ENCODE results near the gene HDAC5.
A peak's percentile ranks its signal among the peaks of the same experiment; 100 is the strongest.

HDAC5 gene

DNA sequence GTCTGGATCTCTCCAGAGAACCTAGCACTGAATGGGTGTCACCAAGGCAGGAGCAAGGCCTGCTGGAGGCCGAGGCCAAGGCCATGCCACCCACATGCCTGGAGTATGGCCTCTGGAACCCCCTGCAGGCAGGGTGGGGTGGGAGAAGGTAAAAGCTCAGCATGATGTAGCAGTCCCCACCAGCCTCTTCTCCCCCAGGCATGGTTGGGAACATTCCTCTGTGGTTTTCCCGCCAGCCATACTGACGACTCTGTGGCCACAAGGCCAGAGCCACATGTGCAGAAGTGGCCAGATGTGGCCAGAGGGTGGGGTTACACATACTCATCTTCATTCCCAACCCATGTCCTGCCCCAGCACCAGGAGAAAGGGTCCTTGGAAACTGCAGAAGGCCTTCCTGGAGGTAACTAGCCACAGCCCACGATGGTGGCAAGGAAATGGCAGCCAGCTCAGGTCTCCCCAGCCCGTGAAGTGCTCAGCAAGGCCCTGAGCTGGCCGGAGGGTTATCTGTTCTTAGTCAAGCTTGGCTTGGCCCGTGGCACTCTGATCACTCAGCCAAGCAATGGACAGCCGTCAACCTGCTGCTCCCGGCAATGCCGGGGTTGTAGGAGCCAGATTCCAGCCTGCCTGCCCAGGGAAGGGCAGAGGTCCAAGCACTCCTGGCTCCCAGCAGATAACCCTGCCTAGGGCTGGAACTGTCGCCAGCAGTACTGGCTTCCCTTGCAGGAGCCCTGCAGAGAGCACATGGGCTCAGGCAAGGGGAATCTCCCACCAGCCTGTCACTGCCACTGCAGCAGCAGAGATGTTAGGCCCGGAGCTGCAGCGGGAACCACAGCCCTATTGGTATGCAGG is 26.1 kb downstream of the HDAC5 start:
- peak overlapping the region; percentile 93 for H3K27ac ChIP-seq
- peak overlapping the region; percentile 92 for H3K4me2 ChIP-seq

GRCh38 chr17:44095647-44096496 is 27.6 kb downstream of the HDAC5 start:
- Histone ChIP-seq H3K27me3 (no peaks in the 10 kb centered on the region), H3K36me3 (peaks cover 41% of the 10 kb centered on the region), H4K20me1 (peaks cover 42% of the 10 kb centered on the region), H3K27ac (peak overlapping the region; percentile 93), H3K4me3 (peak overlapping the region; percentile 57), H3K9me3 (no peaks in the 10 kb centered on the region), H3K4me1 (peaks cover 81% of the 10 kb centered on the region), H3K4me2 (peak overlapping the region; percentile 92), H3K9ac (peak overlapping the region; percentile 79)
- TF ChIP-seq Cebpa-rat (IDR thresholded peaks at IDR 0.05) = no peak

More for the DNA sequence above, 26.1 kb downstream of the HDAC5 start:
- no peaks in the 10 kb centered on the region for H3K27me3 ChIP-seq
- TF ChIP-seq Cebpa-rat (IDR thresholded peaks at IDR 0.05) = no peak
- no peaks in the 10 kb centered on the region for H3K9me3 ChIP-seq
- H4K20me1 ChIP-seq = peaks cover 53% of the 10 kb centered on the region
- peaks cover 37% of the 10 kb centered on the region for H3K36me3 ChIP-seq
- peak overlapping the region; percentile 31; the same call in 1 of the 2 replicates for H3K4me3 ChIP-seq
- H3K9ac ChIP-seq = peak overlapping the region; percentile 79
- H3K4me1 ChIP-seq = peaks cover 87% of the 10 kb centered on the region

- H3K4me3 ChIP-seq = peak overlapping the region; percentile 57
- peaks cover 47% of the 10 kb centered on the region for H3K36me3 ChIP-seq
- peaks cover 42% of the 10 kb centered on the region for H4K20me1 ChIP-seq
- peak overlapping the region; percentile 92 for H3K4me2 ChIP-seq
- H3K9me3 ChIP-seq = no peaks in the 10 kb centered on the region
- peaks cover 80% of the 10 kb centered on the region for H3K4me1 ChIP-seq
- H3K9ac ChIP-seq = peak overlapping the region; percentile 79; the same call in 1 of the 2 replicates
- no peaks in the 10 kb centered on the region for H3K27me3 ChIP-seq
- peak overlapping the region; percentile 93 for H3K27ac ChIP-seq
- no peak for TF ChIP-seq Cebpa-rat (IDR thresholded peaks at IDR 0.05)
These were observed 28.1 kb downstream of the HDAC5 start for GRCh38 chr17:44095388-44095646.

DNA sequence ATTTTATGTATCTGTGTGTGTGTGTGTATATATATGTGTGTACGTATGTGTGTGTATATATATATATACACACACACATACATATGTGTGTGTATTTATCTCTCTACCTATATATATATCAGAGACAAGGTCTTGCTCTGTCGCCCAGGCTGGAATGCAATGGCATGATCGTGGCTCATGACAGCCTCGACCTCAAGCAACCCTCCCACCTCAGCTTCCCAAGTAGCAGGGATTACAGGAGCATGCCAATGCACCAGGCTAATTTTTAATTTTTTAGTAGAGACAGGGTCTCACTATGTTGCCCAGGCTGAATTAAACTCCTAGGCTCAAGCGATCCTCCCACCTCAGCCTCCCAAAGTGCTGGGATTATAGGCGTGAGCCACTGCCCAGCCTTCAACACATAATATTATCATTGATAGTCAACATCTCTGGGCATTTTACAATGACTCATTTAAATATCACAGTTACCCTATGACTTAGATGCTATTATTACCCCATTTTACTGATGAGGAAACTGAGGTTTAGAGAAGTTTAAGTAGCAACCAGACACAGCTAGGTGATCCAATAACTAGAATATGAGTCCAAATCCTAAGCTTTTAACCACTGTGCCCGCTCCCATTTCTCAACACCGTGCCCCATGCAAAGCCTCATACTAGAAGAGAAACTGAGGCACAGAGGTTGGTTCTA is 28.6 kb downstream of the HDAC5 start:
- no peaks in the 10 kb centered on the region for H3K9me3 ChIP-seq
- peak overlapping the region; percentile 79; the same call in 1 of the 2 replicates for H3K9ac ChIP-seq
- peak overlapping the region; percentile 92 for H3K4me2 ChIP-seq
- peaks cover 47% of the 10 kb centered on the region for H3K36me3 ChIP-seq
- no peak for TF ChIP-seq Cebpa-rat (IDR thresholded peaks at IDR 0.05)
- H3K4me1 ChIP-seq = peaks cover 75% of the 10 kb centered on the region
- peak overlapping the region; percentile 57 for H3K4me3 ChIP-seq
- H3K27ac ChIP-seq = peak overlapping the region; percentile 93
- H4K20me1 ChIP-seq = peaks cover 38% of the 10 kb centered on the region
- no peaks in the 10 kb centered on the region for H3K27me3 ChIP-seq

GRCh38 chr17:44093231-44093900 is 30.1 kb downstream of the HDAC5 start:
- no peaks in the 10 kb centered on the region for H3K9me3 ChIP-seq
- H3K4me1 ChIP-seq = peaks cover 67% of the 10 kb centered on the region
- H3K36me3 ChIP-seq = peaks cover 54% of the 10 kb centered on the region
- peak overlapping the region; percentile 60 for H3K9ac ChIP-seq
- peak overlapping the region; percentile 92 for H3K4me2 ChIP-seq
- peaks cover 25% of the 10 kb centered on the region for H4K20me1 ChIP-seq
- H3K27me3 ChIP-seq = no peaks in the 10 kb centered on the region
- no peak for TF ChIP-seq Cebpa-rat (IDR thresholded peaks at IDR 0.05)
- peak overlapping the region; percentile 93 for H3K27ac ChIP-seq
- H3K4me3 ChIP-seq = no peak overlapping the region

DNA sequence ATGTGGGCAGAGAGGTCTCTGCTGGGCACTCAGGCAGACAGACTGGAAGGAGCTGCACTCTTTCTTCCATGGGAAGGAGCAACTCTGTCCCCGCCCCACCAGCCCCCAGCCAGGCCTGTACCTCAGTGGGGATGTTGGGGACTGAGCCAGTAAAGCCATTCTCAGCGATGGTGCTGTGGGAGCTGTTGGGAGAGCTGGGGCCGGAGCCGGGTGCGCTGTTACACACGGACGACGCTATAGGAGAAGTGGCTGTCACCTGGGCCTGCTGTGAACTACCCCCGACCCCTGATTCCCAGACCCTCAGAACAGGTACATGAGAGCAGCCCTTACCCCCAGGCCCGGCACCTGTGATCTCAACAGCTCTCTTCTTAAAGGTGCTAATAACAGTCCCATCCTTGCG is 31.4 kb downstream of the HDAC5 start:
- no peak overlapping the region for H3K4me3 ChIP-seq
- peaks cover 67% of the 10 kb centered on the region for H3K4me1 ChIP-seq
- H4K20me1 ChIP-seq = peaks cover 13% of the 10 kb centered on the region; the same call in 1 of the 2 replicates
- no peak overlapping the region for H3K9ac ChIP-seq
- H3K36me3 ChIP-seq = peaks cover 67% of the 10 kb centered on the region
- H3K4me2 ChIP-seq = no peak overlapping the region
- H3K27me3 ChIP-seq = no peaks in the 10 kb centered on the region
- no peak for TF ChIP-seq Cebpa-rat (IDR thresholded peaks at IDR 0.05)
- H3K9me3 ChIP-seq = no peaks in the 10 kb centered on the region
- H3K27ac ChIP-seq = peak overlapping the region; percentile 51

DNA sequence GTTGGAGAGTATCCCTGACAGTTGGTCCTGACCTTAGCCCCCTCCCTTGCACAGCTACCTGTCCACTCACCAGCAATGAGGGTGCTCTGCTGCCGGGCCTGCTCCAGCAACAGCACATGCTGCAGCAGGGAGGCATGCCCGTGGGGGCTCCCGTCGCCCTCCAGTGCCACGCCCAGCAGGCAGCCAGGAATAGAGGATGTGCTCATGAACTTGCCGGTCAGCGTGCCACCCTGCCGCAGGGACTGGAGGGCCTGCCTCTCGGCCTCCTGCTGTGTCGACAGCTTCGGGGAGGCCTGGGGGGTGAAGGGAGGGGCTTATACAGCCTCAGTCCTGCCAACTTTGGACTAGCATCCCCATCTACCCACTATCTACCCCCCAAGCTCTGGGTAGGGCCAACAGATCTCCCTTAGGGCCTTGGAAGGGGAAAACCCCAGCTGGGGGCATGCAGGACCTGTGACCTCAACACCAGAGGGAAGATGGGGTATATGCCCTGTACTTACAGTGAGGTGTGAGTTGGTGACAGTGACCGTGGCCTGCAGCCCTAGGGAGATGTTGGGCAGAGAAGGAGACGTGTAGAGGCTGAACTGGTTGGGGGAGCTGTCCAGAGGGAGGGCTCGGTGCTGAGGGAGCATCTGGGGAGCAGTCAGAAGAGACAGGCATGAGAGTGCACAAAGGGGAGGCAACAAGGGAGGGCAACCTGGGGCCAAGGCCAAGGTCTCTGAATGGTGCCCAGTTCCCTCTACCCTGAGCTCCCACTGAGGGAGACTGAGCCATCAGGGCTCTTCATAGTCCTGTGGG is 32.0 kb downstream of the HDAC5 start:
- H3K36me3 ChIP-seq = peaks cover 71% of the 10 kb centered on the region
- no peak overlapping the region for H3K4me3 ChIP-seq
- H3K27me3 ChIP-seq = no peaks in the 10 kb centered on the region
- no peak overlapping the region for H3K9ac ChIP-seq
- no peak overlapping the region for H3K4me2 ChIP-seq
- peaks cover 65% of the 10 kb centered on the region for H3K4me1 ChIP-seq
- no peak for TF ChIP-seq Cebpa-rat (IDR thresholded peaks at IDR 0.05)
- no peaks in the 10 kb centered on the region for H3K9me3 ChIP-seq
- H4K20me1 ChIP-seq = peaks cover 15% of the 10 kb centered on the region; the same call in 1 of the 2 replicates
- H3K27ac ChIP-seq = peak overlapping the region; percentile 51; the same call in 1 of the 2 replicates

- 0 out of 2 replicates have a peak overlapping the region, but pooled peaks have one; percentile 51 for H3K27ac ChIP-seq
- H4K20me1 ChIP-seq = peaks cover 10% of the 10 kb centered on the region; the same call in 1 of the 2 replicates
- no peaks in the 10 kb centered on the region for H3K27me3 ChIP-seq
- TF ChIP-seq Cebpa-rat (IDR thresholded peaks at IDR 0.05) = no peak
- H3K9ac ChIP-seq = no peak overlapping the region
- peaks cover 36% of the 10 kb centered on the region for H3K4me1 ChIP-seq
- no peaks in the 10 kb centered on the region for H3K9me3 ChIP-seq
- H3K36me3 ChIP-seq = peaks cover 96% of the 10 kb centered on the region
- peak overlapping the region; percentile 54 for H3K4me2 ChIP-seq
- H3K4me3 ChIP-seq = no peak overlapping the region
These were observed 35.2 kb downstream of the HDAC5 start for GRCh38 chr17:44088254-44088653.
